Spleen (tissue), 7 donors: ENCODE measurements around the gene CFAP20.

ENCODE experiments used
- CTCF ChIP-seq, 11 experiments: fragments of 200-600 bp in 7 of 11; fragments of 450-650 bp in 4 of 11; sonication (generic) in 4 of 11; IDR thresholded peaks in 8 of 11; conservative IDR thresholded peaks in 3 of 11; 1 replicate in 7 of 11; 2 replicates in 4 of 11; pipeline versions ENCODE4 v1.4.0 to v1.8.0; 2016 to 2021; ENCODE audit warnings: antibody characterized with exemption in 11 of 11, inconsistent platforms in 4 of 11, mild to moderate bottlenecking in 1 of 11
- POLR2A ChIP-seq, 3 donors: fragments of 450-650 bp; IDR thresholded peaks; one replicate each; pipeline ENCODE4 v1.5.1; 2017; ENCODE audit warnings: antibody characterized with exemption in 3 of 3, mild to moderate bottlenecking in 1 of 3
- POLR2AphosphoS5 ChIP-seq, 3 donors: sonication (generic); formaldehyde crosslinking; IDR thresholded peaks; one replicate each; pipeline ENCODE4 v1.5.1; 2017; ENCODE audit warnings: antibody characterized with exemption in 3 of 3
- donor health status: DM: no; HTN: no; CAD: no; lungs with moderate emphysema.
- donor health status: DM: no; HTN: no; CAD: no.
- donor health status: DM: no; HTN: no; CAD: no.

GRCh38 chr16:58086381-58087208 lies 42.6 kb downstream of the CFAP20 start:
- TF ChIP-seq CTCF (IDR thresholded peaks at IDR 0.05 in 8 of 11, conservative IDR thresholded peaks at IDR 0.05 in 3 of 11) = no peak
- TF ChIP-seq POLR2A (IDR thresholded peaks at IDR 0.05) = no peak
- TF ChIP-seq POLR2AphosphoS5 (IDR thresholded peaks at IDR 0.05) = no peak
